MM.1S (cell line): ENCODE results near the gene MYO10.

Source experiments
- DNase-seq: peaks from one replicate; pipeline ENCODE4 v3.0.0-alpha.2; 2015
- H2AFZ ChIP-seq: fragments of 300-600 bp; sonication (generic); 2 replicates; pipeline ENCODE4 v1.6.0; 2016; ENCODE audit warnings: antibody characterized with exemption, low read length
- H3F3A ChIP-seq: fragments of 300-600 bp; sonication (generic); 2 replicates; pipeline ENCODE4 v1.6.1; 2016; ENCODE audit warnings: mild to moderate bottlenecking, antibody characterized with exemption, low read length, moderate library complexity, mixed read lengths; ENCODE audit not compliant: insufficient read depth
- H3K27ac ChIP-seq: fragments of 300-600 bp; sonication (generic); 2 replicates; pipeline ENCODE4 v1.5.1; 2016; ENCODE audit warnings: mild to moderate bottlenecking, low read length
- H3K27me3 ChIP-seq: fragments of 300-600 bp; sonication (generic); replicated peaks from 2 replicates; pipeline ENCODE4 v1.6.0; 2016; ENCODE audit warnings: low read length; ENCODE audit not compliant: insufficient read depth
- H3K36me3 ChIP-seq: fragments of 300-600 bp; sonication (generic); replicated peaks from 2 replicates; pipeline ENCODE4 v1.6.1; 2016; ENCODE audit warnings: mild to moderate bottlenecking, low read length, mixed read lengths; ENCODE audit not compliant: insufficient read depth
- H3K4me1 ChIP-seq: fragments of 300-600 bp; sonication (generic); 2 replicates; pipeline ENCODE4 v1.6.1; 2016; ENCODE audit warnings: low read length, mixed read lengths
- H3K4me2 ChIP-seq: fragments of 300-600 bp; sonication (generic); 2 replicates; pipeline ENCODE4 v1.6.0; 2016; ENCODE audit warnings: low read depth, low read length
- H3K4me3 ChIP-seq: fragments of 300-600 bp; sonication (generic); 2 replicates; pipeline ENCODE4 v1.5.1; 2016; ENCODE audit warnings: low read length, mixed read lengths
- H3K79me2 ChIP-seq: fragments of 300-600 bp; sonication (generic); 2 replicates; pipeline ENCODE4 v1.6.1; 2016; ENCODE audit warnings: mixed run types, low read length, mixed read lengths
- H3K9ac ChIP-seq: fragments of 300-600 bp; sonication (generic); 2 replicates; pipeline ENCODE4 v1.6.1; 2016; ENCODE audit warnings: low read length, mixed read lengths
- H3K9me2 ChIP-seq: fragments of 300-600 bp; sonication (generic); replicated peaks from 2 replicates; pipeline ENCODE4 v1.6.1; 2016; ENCODE audit warnings: mild to moderate bottlenecking, low read length, mixed read lengths; ENCODE audit not compliant: insufficient read depth
- H3K9me3 ChIP-seq: fragments of 300-600 bp; sonication (generic); replicated peaks from 2 replicates; pipeline ENCODE4 v1.6.1; 2016; ENCODE audit warnings: mild to moderate bottlenecking, low read length, mixed read lengths; ENCODE audit not compliant: insufficient read depth
- H4K20me1 ChIP-seq: fragments of 300-600 bp; sonication (generic); 2 replicates; pipeline ENCODE4 v1.6.1; 2016; ENCODE audit warnings: mild to moderate bottlenecking, low read length, moderate library complexity, mixed read lengths; ENCODE audit not compliant: insufficient read depth
- EZH2 ChIP-seq: fragments of 300-600 bp; sonication (generic); optimal IDR thresholded peaks from 2 replicates; pipeline ENCODE3; 2017; ENCODE audit warnings: low read depth, mild to moderate bottlenecking, antibody characterized with exemption, low read length, mixed read lengths
- EZH2phosphoT487 ChIP-seq: fragments of 300-600 bp; sonication (generic); IDR thresholded peaks from 2 replicates; pipeline ENCODE4 v1.6.1; 2018; ENCODE audit warnings: antibody characterized with exemption, low read length
- TF ChIP-seq, protein P1 (sequence below): fragments of 300-600 bp; sonication (generic); IDR thresholded peaks from 2 replicates; pipeline ENCODE4 v1.5.1; 2016; ENCODE audit warnings: antibody characterized with exemption, low read length, mixed read lengths

The MYO10 gene

GRCh38 chr5:16669776-16670175 is 266.3 kb downstream of the MYO10 start:
- Histone ChIP-seq H3K4me3 (no peak overlapping the region), H3K9me3 (no peaks in the 10 kb centered on the region), H3K27me3 (no peaks in the 10 kb centered on the region), H3K4me2 (no peak overlapping the region), H2AFZ (no peak overlapping the region), H3K27ac (no peak overlapping the region), H3F3A (no peaks in the 10 kb centered on the region), H3K9ac (no peak overlapping the region), H3K9me2 (no peaks in the 10 kb centered on the region), H3K4me1 (no peaks in the 10 kb centered on the region), H4K20me1 (no peaks in the 10 kb centered on the region), H3K36me3 (no peaks in the 10 kb centered on the region), H3K79me2 (no peaks in the 10 kb centered on the region)
- no peak for TF ChIP-seq EZH2phosphoT487
- TF ChIP-seq EZH2: no peak
- TF ChIP-seq, protein P1, sequence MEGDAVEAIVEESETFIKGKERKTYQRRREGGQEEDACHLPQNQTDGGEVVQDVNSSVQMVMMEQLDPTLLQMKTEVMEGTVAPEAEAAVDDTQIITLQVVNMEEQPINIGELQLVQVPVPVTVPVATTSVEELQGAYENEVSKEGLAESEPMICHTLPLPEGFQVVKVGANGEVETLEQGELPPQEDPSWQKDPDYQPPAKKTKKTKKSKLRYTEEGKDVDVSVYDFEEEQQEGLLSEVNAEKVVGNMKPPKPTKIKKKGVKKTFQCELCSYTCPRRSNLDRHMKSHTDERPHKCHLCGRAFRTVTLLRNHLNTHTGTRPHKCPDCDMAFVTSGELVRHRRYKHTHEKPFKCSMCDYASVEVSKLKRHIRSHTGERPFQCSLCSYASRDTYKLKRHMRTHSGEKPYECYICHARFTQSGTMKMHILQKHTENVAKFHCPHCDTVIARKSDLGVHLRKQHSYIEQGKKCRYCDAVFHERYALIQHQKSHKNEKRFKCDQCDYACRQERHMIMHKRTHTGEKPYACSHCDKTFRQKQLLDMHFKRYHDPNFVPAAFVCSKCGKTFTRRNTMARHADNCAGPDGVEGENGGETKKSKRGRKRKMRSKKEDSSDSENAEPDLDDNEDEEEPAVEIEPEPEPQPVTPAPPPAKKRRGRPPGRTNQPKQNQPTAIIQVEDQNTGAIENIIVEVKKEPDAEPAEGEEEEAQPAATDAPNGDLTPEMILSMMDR: no peak
- DNase-seq: no peak

DNA sequence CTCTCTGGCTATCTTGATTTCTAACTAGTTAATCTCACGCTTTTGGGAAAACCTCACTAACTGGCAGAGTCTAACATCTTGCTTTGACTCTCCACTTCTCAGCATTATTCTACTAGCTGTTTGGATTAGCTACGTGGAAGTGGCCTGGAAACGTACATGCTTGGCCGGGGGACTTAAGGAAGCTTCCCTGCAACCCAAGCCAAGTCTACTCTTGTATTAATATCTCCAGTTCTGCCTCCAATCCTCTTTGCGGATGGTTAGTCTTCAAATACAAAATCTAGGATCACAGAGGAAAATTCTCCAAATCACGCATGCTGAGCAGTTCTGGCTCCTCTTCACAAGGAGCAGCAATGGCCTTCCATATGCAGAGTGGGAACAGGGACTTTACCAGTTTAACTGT is 267.5 kb downstream of the MYO10 start:
- no peak for DNase-seq
- Histone ChIP-seq H3K36me3 (no peaks in the 10 kb centered on the region), H3K9me3 (no peaks in the 10 kb centered on the region), H3K4me2 (no peak overlapping the region), H3F3A (no peaks in the 10 kb centered on the region), H3K27ac (no peak overlapping the region), H3K9ac (no peak overlapping the region), H3K27me3 (no peaks in the 10 kb centered on the region), H3K9me2 (no peaks in the 10 kb centered on the region), H3K4me1 (no peaks in the 10 kb centered on the region), H3K4me3 (no peak overlapping the region), H3K79me2 (no peaks in the 10 kb centered on the region), H4K20me1 (no peaks in the 10 kb centered on the region), H2AFZ (no peak overlapping the region)
- TF ChIP-seq EZH2phosphoT487: no peak
- TF ChIP-seq, protein P1: no peak

- Histone ChIP-seq H3K36me3 (no peaks in the 10 kb centered on the region), H3K79me2 (no peaks in the 10 kb centered on the region), H3K4me3 (no peak overlapping the region), H3F3A (no peaks in the 10 kb centered on the region), H3K9ac (no peak overlapping the region), H4K20me1 (no peaks in the 10 kb centered on the region), H3K27ac (no peak overlapping the region), H3K9me3 (no peaks in the 10 kb centered on the region), H3K9me2 (no peaks in the 10 kb centered on the region), H3K4me1 (no peaks in the 10 kb centered on the region), H3K27me3 (no peaks in the 10 kb centered on the region), H3K4me2 (no peak overlapping the region), H2AFZ (no peak overlapping the region)
- DNase-seq: no peak
- TF ChIP-seq EZH2phosphoT487 (no peak), EZH2 (no peak)
- TF ChIP-seq, protein P1: no peak
Observed at GRCh38 chr5:16668194-16668593, 267.9 kb downstream of the MYO10 start.
